ENCODE data around the gene ASTE1. TPM values are rescaled to one million over a fixed set of nuclear protein-coding genes. Genes with fewer than 3 reads are reported as not detected.

ASTE1 gene
- total RNA-seq, 2 experiments from 2014 or later = 11.7 to 14.2 TPM

DNA sequence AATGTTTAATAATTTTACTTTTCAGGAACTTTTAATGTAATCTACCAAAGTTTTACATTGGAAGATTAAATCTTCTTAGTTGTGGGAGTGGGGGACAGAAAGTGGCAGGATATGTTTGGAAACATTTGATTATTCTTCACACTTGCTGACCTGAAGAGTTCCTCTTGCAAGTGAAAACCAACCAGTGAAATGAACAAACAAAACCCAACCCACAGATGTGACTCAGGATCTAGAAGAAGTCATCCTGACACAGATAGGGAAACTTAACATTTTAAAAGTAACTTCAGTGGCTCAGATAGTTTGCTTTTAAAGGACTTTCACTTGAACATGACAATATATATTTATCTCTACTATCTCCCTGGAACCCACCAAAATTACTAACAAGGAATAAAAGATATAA, 55.4 kb downstream of the ASTE1 start:
- no peak overlapping the region for H2AFZ ChIP-seq (ENCODE audit: low read length)
- no peaks in the 10 kb centered on the region for H3K9me3 ChIP-seq (ENCODE audit: low read length)
- no peaks in the 10 kb centered on the region for H3K9me2 ChIP-seq (ENCODE audit: insufficient read depth, low read length)
- CTCF ChIA-PET (ENCODE audit: unreplicated experiment) = no interaction called here
- intact Hi-C loops (cut with micrococcal nuclease; ENCODE audit: unreplicated experiment) = no loop called here
- DNase-seq (ENCODE audit: low spot score) = no peak
- no peak overlapping the region for H3K27ac ChIP-seq (ENCODE audit: low read depth, low read length, poor library complexity, severe bottlenecking)
- H3K4me3 ChIP-seq (ENCODE audit: low read depth, low read length, poor library complexity, severe bottlenecking) = no peak overlapping the region
- H4K20me1 ChIP-seq (ENCODE audit: insufficient read depth, low read length) = no peaks in the 10 kb centered on the region
- H3K36me3 ChIP-seq (ENCODE audit: insufficient read depth, low read length) = peaks cover 72% of the 10 kb centered on the region
- no peaks in the 10 kb centered on the region for H3K79me2 ChIP-seq (ENCODE audit: insufficient read depth, low read depth, low read length)
- BruUV-seq (replicated peaks) = no TSS peak
- TF ChIP-seq, protein P1, sequence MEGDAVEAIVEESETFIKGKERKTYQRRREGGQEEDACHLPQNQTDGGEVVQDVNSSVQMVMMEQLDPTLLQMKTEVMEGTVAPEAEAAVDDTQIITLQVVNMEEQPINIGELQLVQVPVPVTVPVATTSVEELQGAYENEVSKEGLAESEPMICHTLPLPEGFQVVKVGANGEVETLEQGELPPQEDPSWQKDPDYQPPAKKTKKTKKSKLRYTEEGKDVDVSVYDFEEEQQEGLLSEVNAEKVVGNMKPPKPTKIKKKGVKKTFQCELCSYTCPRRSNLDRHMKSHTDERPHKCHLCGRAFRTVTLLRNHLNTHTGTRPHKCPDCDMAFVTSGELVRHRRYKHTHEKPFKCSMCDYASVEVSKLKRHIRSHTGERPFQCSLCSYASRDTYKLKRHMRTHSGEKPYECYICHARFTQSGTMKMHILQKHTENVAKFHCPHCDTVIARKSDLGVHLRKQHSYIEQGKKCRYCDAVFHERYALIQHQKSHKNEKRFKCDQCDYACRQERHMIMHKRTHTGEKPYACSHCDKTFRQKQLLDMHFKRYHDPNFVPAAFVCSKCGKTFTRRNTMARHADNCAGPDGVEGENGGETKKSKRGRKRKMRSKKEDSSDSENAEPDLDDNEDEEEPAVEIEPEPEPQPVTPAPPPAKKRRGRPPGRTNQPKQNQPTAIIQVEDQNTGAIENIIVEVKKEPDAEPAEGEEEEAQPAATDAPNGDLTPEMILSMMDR (conservative IDR thresholded peaks at IDR 0.05; ENCODE audit: low read length) = no peak
- no peak for TF ChIP-seq EZH2phosphoT487 (IDR thresholded peaks at IDR 0.05; ENCODE audit: borderline replicate concordance, low read depth, low read length)
- POLR2A ChIA-PET = interaction anchor here (0.7 kb wide), 1 partner anchor 52 kb away, joined by 4 read pairs; no protein-coding TSS in a partner anchor
- no peaks in the 10 kb centered on the region for H3K4me1 ChIP-seq (ENCODE audit: insufficient read depth, low read length, poor library complexity, severe bottlenecking)
- H3K4me2 ChIP-seq (ENCODE audit: low read length) = no peak overlapping the region

DNA sequence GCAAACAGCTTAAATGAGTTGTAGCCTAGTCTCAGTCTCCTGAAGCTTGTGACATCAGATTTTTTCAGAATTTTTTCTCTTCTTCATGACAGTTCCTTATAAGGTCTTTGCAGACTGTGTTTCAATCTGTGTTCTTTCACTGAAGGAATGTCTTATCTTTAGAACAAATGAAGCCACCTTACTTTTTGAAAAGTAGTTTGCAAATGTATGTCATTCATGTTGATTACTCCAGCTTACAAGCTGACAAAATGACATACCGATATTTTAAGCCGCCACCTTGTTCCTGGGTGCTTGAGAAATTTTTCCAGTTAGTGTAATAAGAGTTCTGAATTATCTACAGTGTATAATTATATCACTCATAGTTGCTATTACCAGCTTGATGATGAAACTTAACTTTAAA, 57.0 kb downstream of the ASTE1 start:
- Histone ChIP-seq H3K4me3 (ENCODE audit: low read depth, low read length, poor library complexity, severe bottlenecking) (no peak overlapping the region), H3K9me3 (ENCODE audit: low read length) (no peaks in the 10 kb centered on the region), H2AFZ (ENCODE audit: low read length) (no peak overlapping the region), H3K4me2 (ENCODE audit: low read length) (no peak overlapping the region), H3K27ac (ENCODE audit: low read depth, low read length, poor library complexity, severe bottlenecking) (no peak overlapping the region), H3K4me1 (ENCODE audit: insufficient read depth, low read length, poor library complexity, severe bottlenecking) (no peaks in the 10 kb centered on the region), H3K9me2 (ENCODE audit: insufficient read depth, low read length) (no peaks in the 10 kb centered on the region), H3K79me2 (ENCODE audit: insufficient read depth, low read depth, low read length) (no peaks in the 10 kb centered on the region), H4K20me1 (ENCODE audit: insufficient read depth, low read length) (no peaks in the 10 kb centered on the region), H3K36me3 (ENCODE audit: insufficient read depth, low read length) (peaks cover 76% of the 10 kb centered on the region)
- TF ChIP-seq, protein P1 (conservative IDR thresholded peaks at IDR 0.05; ENCODE audit: low read length) = no peak
- TF ChIP-seq EZH2phosphoT487 (IDR thresholded peaks at IDR 0.05; ENCODE audit: borderline replicate concordance, low read depth, low read length) = no peak
- no TSS peak for BruUV-seq (replicated peaks)
- intact Hi-C loops (cut with micrococcal nuclease; ENCODE audit: unreplicated experiment) = no loop called here
- ChIA-PET CTCF (ENCODE audit: unreplicated experiment) (no interaction called here), POLR2A (interaction anchor here (0.6 kb wide), 1 partner anchor 428 kb away, joined by 4 read pairs; no protein-coding TSS in a partner anchor)
- DNase-seq (ENCODE audit: low spot score) = no peak

DNA sequence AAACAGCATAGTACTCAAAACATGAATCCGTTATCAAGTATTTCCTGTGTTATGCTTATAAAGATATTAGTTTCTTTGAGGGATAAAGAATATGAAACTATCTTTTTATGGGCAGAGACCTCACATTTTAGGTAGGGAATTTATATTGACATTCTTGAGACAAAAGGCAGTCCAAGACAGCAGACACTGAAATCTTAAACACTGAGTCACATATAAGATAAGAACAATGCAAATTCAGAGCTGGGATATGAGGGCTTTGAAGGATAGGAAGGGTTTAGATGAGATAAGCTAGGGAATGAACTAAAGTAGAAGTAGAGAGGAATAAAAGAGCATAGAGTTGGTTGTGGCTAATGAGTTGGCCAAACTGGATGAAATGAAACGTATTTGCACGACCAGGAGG, 58.4 kb downstream of the ASTE1 start:
- H3K79me2 ChIP-seq (ENCODE audit: insufficient read depth, low read depth, low read length) = no peaks in the 10 kb centered on the region
- H3K9me3 ChIP-seq (ENCODE audit: low read length) = no peaks in the 10 kb centered on the region
- peaks cover 73% of the 10 kb centered on the region for H3K36me3 ChIP-seq (ENCODE audit: insufficient read depth, low read length)
- ChIA-PET POLR2A (no interaction called here), CTCF (ENCODE audit: unreplicated experiment) (no interaction called here)
- intact Hi-C loops (cut with micrococcal nuclease; ENCODE audit: unreplicated experiment) = no loop called here
- DNase-seq (ENCODE audit: low spot score) = no peak
- no peaks in the 10 kb centered on the region for H3K4me1 ChIP-seq (ENCODE audit: insufficient read depth, low read length, poor library complexity, severe bottlenecking)
- no peaks in the 10 kb centered on the region for H3K9me2 ChIP-seq (ENCODE audit: insufficient read depth, low read length)
- no peaks in the 10 kb centered on the region for H4K20me1 ChIP-seq (ENCODE audit: insufficient read depth, low read length)
- no peak for TF ChIP-seq EZH2phosphoT487 (IDR thresholded peaks at IDR 0.05; ENCODE audit: borderline replicate concordance, low read depth, low read length)
- TF ChIP-seq, protein P1 (conservative IDR thresholded peaks at IDR 0.05; ENCODE audit: low read length) = no peak
- H3K4me3 ChIP-seq (ENCODE audit: low read depth, low read length, poor library complexity, severe bottlenecking) = no peak overlapping the region
- BruUV-seq (replicated peaks) = no TSS peak
- H3K27ac ChIP-seq (ENCODE audit: low read depth, low read length, poor library complexity, severe bottlenecking) = no peak overlapping the region
- no peak overlapping the region for H2AFZ ChIP-seq (ENCODE audit: low read length)
- H3K4me2 ChIP-seq (ENCODE audit: low read length) = no peak overlapping the region
